GM19351 (cell line): ENCODE measurements around the gene RIMS1.
"Not testable (repeated sequence)": the region's sequence is repeated elsewhere in the genome, so short reads cannot be mapped to it uniquely, and the experiment has no call there.

Experiments
- ATAC-seq: cut with Tn5 transposase; IDR thresholded peaks from one replicate; pipeline ENCODE4 v1.9.1; 2021; ENCODE audit warnings: mild to moderate bottlenecking, moderate library complexity; ENCODE audit not compliant: unreplicated experiment

The RIMS1 gene

DNA sequence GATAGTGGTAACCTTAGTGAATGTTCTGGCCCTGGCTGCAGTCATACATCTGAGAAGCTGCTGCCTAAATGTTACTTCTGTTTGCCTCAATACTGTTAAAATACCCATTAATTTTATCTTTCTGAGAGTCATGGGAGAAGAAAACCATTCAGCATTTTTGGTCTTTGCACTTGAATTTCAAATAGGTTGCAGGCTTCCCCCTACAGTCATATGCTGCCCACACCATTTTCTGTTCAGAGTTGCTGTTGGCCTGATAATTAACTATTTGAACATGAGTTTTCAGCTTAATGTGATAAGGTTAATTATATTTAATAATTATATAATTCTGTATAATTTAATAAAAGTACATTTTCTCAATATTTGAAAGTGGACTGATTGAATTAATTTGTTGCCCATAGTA lies 410.0 kb downstream of the RIMS1 start:
- no peak for ATAC-seq

- no peak for ATAC-seq
Observed at GRCh38 chr6:72305971-72306370, 419.6 kb downstream of the RIMS1 start.

GRCh38 chr6:72316675-72317380 lies 430.5 kb downstream of the RIMS1 start:
- ATAC-seq = no peak

GRCh38 chr6:72321788-72322187 lies 435.4 kb downstream of the RIMS1 start:
- no peak for ATAC-seq

DNA sequence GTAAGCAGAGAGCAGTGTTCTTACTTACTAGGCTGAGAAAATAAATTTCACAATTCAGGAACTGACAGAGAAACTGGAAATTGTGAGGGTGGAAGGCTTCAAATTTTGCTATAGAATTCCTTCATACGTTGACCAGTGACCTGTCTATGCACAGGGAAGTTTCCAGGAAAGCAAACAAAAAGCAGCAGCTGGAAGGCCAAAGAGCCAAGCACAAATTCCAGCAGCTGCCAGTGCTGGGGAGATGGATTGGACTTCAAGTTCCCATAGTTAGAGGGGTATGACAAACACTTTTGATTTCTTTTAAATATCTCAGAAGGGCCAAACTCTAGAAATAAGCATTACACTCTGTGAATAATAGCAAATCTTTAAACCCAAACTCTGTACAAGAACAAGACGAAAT lies 436.4 kb downstream of the RIMS1 start:
- no peak for ATAC-seq

- ATAC-seq = no peak
Observed at GRCh38 chr6:72324591-72324990, 438.2 kb downstream of the RIMS1 start.

GRCh38 chr6:72328775-72329174 lies 442.4 kb downstream of the RIMS1 start:
- ATAC-seq = no peak

DNA sequence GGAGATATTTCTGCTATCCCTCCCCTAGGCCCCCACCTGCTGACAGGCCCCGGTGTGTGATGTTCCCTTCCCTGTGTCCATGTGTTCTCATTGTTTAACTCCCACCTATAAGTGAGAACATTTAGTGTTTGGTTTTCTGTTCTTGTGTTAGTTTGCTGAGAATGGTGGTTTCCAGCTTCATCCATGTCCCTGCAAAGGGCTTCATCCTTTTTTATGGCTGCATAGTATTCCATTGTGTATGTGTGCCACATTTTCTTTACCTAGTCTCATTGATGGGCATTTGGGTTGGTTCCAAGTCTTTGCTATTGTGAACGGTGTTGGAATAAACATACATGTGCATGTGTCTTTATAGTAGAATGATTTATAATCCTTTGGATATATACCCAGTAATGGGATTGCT lies 448.9 kb downstream of the RIMS1 start:
- not testable (repeated sequence) for ATAC-seq

- ATAC-seq = no peak
Observed at GRCh38 chr6:72348926-72349325, 462.6 kb downstream of the RIMS1 start.

DNA sequence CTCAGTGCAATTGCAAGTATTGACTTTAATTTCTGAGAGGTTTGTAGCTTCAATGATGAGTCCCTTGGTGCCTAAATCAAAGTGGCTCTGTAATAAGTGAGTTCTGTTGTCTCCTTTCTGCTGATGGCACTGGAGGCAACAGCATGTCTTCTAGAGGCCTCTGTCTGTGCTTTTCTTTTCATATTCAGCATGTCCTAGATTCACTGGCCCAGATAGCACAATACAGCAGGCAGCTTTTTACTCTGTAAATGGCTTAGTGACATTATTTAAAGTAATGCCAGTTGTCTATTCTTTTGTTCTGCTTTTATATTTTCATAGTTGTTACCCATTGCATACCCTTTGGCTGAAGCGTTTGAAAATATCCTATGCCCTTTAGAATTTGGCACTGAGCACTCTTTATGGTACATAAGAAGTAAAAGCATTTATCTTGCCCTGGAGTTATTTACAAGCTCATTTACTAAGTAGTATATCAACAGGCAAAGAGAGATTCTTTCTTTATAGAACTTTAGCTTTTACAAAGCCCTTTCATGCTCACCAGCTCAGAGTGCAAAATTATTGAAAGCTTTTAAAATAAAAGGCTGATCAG lies 464.0 kb downstream of the RIMS1 start:
- no peak for ATAC-seq

DNA sequence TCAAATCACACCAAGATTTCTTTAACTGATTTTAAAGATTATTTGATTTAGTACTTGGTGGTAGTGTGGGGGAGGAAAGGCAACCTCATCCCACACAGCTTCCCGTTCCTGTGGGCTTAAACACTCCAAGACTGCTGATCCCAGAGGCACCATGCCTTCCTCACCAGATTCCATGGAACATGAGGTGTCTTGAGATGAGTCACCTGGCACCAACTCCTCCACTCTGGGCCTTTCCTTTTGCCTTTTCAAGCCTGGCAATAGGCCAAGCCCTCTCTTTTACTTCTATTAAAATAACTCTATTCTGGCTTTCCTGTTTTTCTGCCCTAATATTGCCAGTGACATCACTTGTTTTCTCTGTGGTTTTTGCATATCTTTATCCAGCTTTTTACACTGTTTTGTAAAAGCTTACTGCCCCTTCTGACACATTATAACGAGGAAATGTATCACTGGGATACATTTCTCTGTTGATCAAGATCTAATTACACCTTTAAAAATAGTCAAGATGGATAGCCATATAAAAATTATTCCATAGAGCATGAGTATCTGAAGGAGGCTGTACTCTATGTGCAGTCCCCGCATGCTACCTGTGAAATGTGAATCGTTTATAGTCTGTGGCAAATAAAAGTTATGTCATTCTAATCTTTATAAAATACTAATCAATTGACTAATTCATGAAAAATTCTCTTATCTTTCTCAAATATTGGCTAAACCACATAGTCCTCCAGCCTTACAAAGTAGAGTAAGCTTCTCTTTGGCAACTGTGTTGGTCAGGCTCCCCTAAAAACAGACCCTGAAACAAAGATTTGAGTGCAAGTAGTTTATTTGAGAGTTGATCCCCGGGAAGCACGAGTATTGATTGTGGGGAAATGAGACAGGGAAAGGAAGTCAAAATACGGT lies 477.7 kb downstream of the RIMS1 start:
- ATAC-seq = no peak

DNA sequence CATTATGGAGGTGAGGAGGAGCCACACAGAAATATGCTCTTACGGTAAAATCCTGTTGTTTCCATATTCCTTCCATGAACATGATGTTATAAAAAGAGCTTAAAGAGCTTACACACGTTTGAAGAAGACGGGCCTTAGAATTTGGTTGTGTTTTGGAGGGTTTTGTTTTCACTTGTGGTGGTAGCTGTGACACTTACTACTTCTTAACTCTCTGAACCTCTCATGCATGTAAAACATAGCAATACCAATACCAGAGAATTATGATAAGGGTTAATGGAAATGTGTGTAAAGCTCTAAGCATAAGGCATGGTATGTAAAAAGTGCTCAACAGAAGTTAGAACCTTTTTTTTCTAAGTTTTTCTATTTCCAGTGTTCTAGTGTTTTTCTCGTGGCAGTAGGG lies 479.4 kb downstream of the RIMS1 start:
- ATAC-seq = peak; percentile 49

- peak; percentile 58 for ATAC-seq
Observed at GRCh38 chr6:72367439-72367838, 481.1 kb downstream of the RIMS1 start.

DNA sequence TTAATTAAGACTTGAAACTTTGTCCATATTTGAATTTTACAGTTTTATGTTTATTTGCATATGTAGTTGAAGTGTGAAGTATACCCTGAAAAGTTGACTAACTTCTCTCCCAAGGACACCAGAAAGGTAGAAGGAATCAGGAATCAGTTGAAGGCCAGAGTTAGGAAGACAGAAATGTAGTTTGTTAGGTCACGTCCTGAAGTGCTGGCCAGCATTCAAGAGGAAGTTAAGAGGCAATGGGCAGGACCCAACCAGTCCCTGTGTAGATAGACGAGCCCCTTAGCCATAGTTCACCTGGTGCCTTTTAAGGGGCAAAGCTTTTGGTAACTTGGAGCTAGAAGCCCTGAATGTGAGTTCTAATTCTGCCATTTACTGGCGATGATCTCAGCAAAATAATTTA lies 485.1 kb downstream of the RIMS1 start:
- ATAC-seq = no peak

DNA sequence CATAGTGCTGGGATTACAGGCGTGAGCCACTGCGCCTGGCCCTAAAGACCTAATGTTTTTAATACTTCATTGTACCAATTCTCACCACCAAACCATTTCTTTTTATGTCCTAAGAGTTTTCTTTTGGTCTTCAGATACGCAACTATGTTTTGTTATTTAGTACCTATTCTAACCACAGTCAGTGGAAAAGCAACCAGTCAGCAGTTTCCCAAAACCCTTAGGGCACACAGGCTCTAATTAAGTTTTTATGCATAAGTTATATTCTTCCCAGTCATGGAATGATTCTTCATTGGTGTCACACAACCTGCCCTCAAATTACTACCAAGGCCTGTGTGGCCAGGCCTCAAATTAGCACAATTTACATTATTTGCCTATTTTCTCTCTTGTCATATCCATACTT lies 487.8 kb downstream of the RIMS1 start:
- no peak for ATAC-seq

DNA sequence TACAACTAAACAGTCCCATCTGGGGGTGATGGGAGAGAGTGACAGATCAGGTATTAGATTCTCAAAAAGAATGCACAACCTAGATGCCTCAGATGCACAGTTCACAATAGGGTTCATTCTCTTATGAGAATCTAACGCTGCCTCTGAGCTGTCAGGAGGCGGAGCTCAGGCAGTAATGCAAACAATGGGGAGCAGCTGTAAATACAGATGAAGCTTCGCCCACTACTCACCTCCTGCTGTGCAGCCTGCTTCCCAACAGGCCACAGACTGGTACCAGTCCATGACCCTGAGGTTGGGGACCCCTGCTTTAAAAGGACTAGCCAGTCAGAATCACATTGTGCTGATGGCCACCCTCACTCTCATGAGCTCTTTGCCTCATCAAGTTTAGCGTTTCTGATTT lies 488.5 kb downstream of the RIMS1 start:
- no peak for ATAC-seq

DNA sequence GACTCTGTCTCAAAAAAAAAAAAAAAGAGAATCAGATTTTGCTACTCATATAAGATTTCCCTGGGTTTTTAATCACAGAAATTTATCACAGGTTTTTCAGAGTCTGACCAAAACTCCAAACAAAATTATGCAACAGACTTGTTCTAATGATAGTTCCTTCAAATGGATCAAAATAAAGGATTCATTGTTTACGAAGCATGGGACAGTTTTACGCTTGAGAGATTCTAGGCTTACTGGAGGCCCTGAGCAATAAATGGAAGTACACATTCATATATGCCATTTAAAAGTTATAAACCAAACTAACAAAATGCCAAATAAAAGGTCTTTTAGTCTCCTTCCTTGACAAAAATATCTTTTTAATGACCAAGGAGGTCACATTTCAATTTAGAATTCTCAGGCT lies 490.4 kb downstream of the RIMS1 start:
- ATAC-seq = no peak

- no peak for ATAC-seq
Observed at GRCh38 chr6:72381076-72381475, 494.7 kb downstream of the RIMS1 start.

DNA sequence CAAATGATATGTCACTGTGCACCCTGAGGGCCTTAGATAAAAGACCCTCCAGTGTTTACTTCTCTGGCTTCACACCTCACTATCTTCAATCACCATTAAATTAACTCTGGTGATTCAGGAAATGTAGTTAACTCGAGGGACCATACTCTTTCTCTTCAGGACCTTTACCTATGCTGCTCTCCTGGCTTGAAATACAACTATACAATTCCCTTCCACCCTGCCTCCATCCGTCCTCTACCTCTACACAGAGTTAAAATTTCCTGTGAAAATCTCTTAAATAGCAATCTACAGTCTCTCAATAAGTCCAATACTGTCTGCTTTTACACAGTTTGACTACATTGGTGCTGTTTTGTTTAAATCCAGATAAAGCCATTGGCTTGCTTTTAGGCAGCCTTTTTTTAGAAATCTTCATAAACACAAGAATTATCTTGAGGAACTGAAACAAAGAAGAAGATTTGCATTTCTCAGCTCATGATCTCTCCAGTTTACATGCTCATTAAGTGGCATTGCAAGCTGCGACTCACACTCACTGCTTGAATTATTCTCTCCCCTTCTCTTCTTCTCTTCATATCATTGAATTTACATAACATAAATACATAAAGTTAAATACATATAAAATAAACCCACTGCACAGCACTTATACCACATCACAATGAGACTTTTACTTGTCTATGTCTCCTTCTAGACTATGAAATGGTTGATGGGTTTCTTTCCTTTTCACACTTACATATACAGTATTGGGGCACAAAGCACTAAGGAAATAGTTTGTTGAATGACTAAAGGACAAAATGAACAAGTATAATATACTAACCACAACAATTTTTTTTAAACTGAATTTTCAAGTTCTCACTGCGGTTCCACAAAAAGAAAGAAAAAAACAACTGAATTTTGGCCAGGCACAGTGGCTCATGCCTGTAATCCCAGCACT lies 496.5 kb downstream of the RIMS1 start:
- ATAC-seq = peak; percentile 96

- ATAC-seq = no peak
Observed at GRCh38 chr6:72386324-72386723, 500.0 kb downstream of the RIMS1 start.

GRCh38 chr6:72389698-72390097 lies 503.3 kb downstream of the RIMS1 start:
- no peak for ATAC-seq
